Tibial nerve (tissue), 4 donors: Measurements from ENCODE around the gene DGKE. TPM values are rescaled to one million over a fixed set of nuclear protein-coding genes. Genes with fewer than 3 reads are reported as not detected.

Experiments
- DNase-seq, 2 donors: peaks; one replicate each; pipeline ENCODE4 v3.0.0-alpha.2; 2019; ENCODE audit warnings: low spot score in 2 of 2
- H3K27ac ChIP-seq, 4 donors: fragments of 200-600 bp; sonication (generic) in 3 of 4; one replicate each; pipeline ENCODE4 v1.5.1; 2017 to 2019; ENCODE audit warnings: mild to moderate bottlenecking in 1 of 4
- H3K27me3 ChIP-seq, 2 donors: fragments of 200-600 bp; sonication (generic) in 1 of 2; one replicate each; pipeline versions ENCODE4 v1.5.1 to v1.6.0; 2017 to 2019
- H3K36me3 ChIP-seq, 3 donors: fragments of 200-600 bp; sonication (generic); one replicate each; pipeline ENCODE4 v1.5.1; 2018 to 2019
- H3K4me1 ChIP-seq, 4 donors: fragments of 200-600 bp; sonication (generic) in 3 of 4; one replicate each; pipeline ENCODE4 v1.5.1; 2017 to 2019
- H3K4me3 ChIP-seq, 4 donors: fragments of 200-600 bp; sonication (generic) in 3 of 4; one replicate each; pipeline ENCODE4 v1.5.1; 2017 to 2019; ENCODE audit warnings: mild to moderate bottlenecking in 1 of 4, moderate library complexity in 1 of 4
- H3K9me3 ChIP-seq, 4 donors: fragments of 200-600 bp; sonication (generic) in 3 of 4; one replicate each; pipeline ENCODE4 v1.5.1; 2017 to 2019
- EP300 ChIP-seq, 2 donors: sonication (generic); formaldehyde crosslinking; IDR thresholded peaks; one replicate each; pipeline ENCODE4 v1.6.1; 2017; ENCODE audit warnings: antibody characterized with exemption in 2 of 2, mild to moderate bottlenecking in 1 of 2
- POLR2A ChIP-seq, 2 donors: fragments of 450-650 bp; IDR thresholded peaks; one replicate each; pipeline ENCODE4 v1.6.1; 2017; ENCODE audit warnings: antibody characterized with exemption in 2 of 2, mild to moderate bottlenecking in 2 of 2, moderate library complexity in 2 of 2
- WGBS, 2 donors: methylation state at CpG; one replicate each; pipeline ENCODE4 v1.1.5; 2018; 5-methylcytosine and 5-hydroxymethylcytosine counted together
- total RNA-seq, 4 donors: library from RNA; depleted of rRNA; stranded (reverse); fragments of >200 nt; gene quantifications; one replicate each; pipeline ENCODE4 v1.1.0, GENCODE V29; 2016
- TF ChIP-seq, protein P1 (sequence below), 5 experiments: fragments of 200-600 bp in 3 of 5; fragments of 450-650 bp in 2 of 5; sonication (generic) in 3 of 5; IDR thresholded peaks; one replicate each; pipeline ENCODE4 v1.5.1; 2016 to 2019; ENCODE audit warnings: antibody characterized with exemption in 5 of 5, mild to moderate bottlenecking in 3 of 5, moderate library complexity in 2 of 5

Gene DGKE
- total RNA-seq, 4 donors from 2014 or later: 10.5 to 45.9 (median 13.4) TPM

GRCh38 chr17:56897646-56898424, 63.9 kb downstream of the DGKE start:
- no peaks in the 10 kb centered on the region for H3K4me1 ChIP-seq
- H3K27me3 ChIP-seq: no peaks in the 10 kb centered on the region
- no peak for DNase-seq
- H3K36me3 ChIP-seq: peaks cover 0 to 100% (median 20%) of the 10 kb centered on the region in 3 donors
- no peak overlapping the region for H3K4me3 ChIP-seq
- 93% methylated on average over 14 of the region's 14 CpGs for WGBS, 2 donors
- H3K27ac ChIP-seq: no peak overlapping the region
- TF ChIP-seq EP300 (IDR thresholded peaks at IDR 0.05): no peak
- TF ChIP-seq POLR2A (IDR thresholded peaks at IDR 0.05): no peak
- TF ChIP-seq, protein P1, sequence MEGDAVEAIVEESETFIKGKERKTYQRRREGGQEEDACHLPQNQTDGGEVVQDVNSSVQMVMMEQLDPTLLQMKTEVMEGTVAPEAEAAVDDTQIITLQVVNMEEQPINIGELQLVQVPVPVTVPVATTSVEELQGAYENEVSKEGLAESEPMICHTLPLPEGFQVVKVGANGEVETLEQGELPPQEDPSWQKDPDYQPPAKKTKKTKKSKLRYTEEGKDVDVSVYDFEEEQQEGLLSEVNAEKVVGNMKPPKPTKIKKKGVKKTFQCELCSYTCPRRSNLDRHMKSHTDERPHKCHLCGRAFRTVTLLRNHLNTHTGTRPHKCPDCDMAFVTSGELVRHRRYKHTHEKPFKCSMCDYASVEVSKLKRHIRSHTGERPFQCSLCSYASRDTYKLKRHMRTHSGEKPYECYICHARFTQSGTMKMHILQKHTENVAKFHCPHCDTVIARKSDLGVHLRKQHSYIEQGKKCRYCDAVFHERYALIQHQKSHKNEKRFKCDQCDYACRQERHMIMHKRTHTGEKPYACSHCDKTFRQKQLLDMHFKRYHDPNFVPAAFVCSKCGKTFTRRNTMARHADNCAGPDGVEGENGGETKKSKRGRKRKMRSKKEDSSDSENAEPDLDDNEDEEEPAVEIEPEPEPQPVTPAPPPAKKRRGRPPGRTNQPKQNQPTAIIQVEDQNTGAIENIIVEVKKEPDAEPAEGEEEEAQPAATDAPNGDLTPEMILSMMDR (IDR thresholded peaks at IDR 0.05): no peak
- no peaks in the 10 kb centered on the region for H3K9me3 ChIP-seq

DNA sequence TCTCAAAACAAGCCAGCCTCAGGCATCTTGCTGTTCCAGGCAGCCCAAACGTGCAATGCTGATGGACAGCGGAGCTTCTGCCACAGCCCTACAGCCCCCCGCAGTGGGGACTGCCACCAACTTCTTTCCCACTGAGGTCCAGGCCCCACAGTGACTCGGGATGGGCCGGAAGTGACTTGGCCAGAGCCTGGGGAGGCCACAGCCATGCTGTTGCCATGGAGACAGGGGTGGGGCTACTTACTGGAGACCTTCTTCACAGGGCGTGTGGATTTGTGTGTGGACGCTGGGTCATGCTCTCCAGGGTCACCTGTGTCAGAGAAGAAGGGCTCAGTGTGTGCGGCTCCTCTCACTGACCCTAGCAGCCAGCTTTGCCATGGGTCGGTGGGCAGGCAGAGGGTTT, 64.9 kb downstream of the DGKE start:
- Histone ChIP-seq H3K27me3 (no peaks in the 10 kb centered on the region), H3K4me1 (no peaks in the 10 kb centered on the region), H3K36me3 (peaks cover 2 to 100% (median 26%) of the 10 kb centered on the region in 3 donors), H3K4me3 (no peak overlapping the region), H3K27ac (no peak overlapping the region), H3K9me3 (no peaks in the 10 kb centered on the region)
- 80 to 84% methylated on average over 5 to 8 of the region's 9 CpGs for WGBS, 2 donors
- TF ChIP-seq POLR2A (IDR thresholded peaks at IDR 0.05) (no peak), EP300 (IDR thresholded peaks at IDR 0.05) (no peak)
- TF ChIP-seq, protein P1 (IDR thresholded peaks at IDR 0.05): no peak
- DNase-seq: no peak

GRCh38 chr17:56899403-56899802, 65.5 kb downstream of the DGKE start:
- TF ChIP-seq EP300 (IDR thresholded peaks at IDR 0.05) (no peak), POLR2A (IDR thresholded peaks at IDR 0.05) (no peak)
- TF ChIP-seq, protein P1 (IDR thresholded peaks at IDR 0.05): no peak
- 88 to 90% methylated on average over 7 of the region's 7 CpGs for WGBS, 2 donors
- Histone ChIP-seq H3K36me3 (peaks cover 3 to 100% (median 31%) of the 10 kb centered on the region in 3 donors), H3K27me3 (no peaks in the 10 kb centered on the region), H3K4me1 (no peaks in the 10 kb centered on the region), H3K4me3 (no peak overlapping the region), H3K9me3 (no peaks in the 10 kb centered on the region), H3K27ac (no peak overlapping the region)
- no peak for DNase-seq

GRCh38 chr17:56902348-56902747, 68.4 kb downstream of the DGKE start:
- no peak overlapping the region for H3K27ac ChIP-seq
- 59 to 70% methylated on average over 4 of the region's 4 CpGs for WGBS, 2 donors
- H3K27me3 ChIP-seq: no peaks in the 10 kb centered on the region
- H3K4me3 ChIP-seq: no peak overlapping the region
- H3K4me1 ChIP-seq: no peaks in the 10 kb centered on the region
- DNase-seq: no peak
- no peaks in the 10 kb centered on the region for H3K9me3 ChIP-seq
- H3K36me3 ChIP-seq: peaks cover 3 to 100% (median 41%) of the 10 kb centered on the region in 3 donors
- TF ChIP-seq POLR2A (IDR thresholded peaks at IDR 0.05) (no peak), EP300 (IDR thresholded peaks at IDR 0.05) (no peak)
- TF ChIP-seq, protein P1 (IDR thresholded peaks at IDR 0.05): no peak

DNA sequence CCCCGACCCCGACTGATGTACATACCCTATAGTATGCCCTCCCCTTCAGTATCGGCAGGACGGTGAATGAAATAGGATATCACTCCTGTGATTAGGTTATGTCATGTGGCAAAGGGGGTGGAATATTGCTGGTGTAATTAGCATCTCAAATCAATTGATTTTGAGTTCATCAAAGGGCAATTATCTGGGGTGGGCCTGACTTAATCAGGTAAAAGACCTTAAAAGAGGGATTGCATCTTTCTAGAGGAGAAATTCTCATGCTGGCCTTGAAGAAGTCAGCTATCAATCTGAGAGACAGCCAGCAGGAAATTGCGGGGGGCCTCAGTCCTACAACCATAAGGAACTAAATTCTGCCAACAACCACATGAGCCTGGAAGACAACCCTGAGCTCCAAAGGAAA, 69.6 kb downstream of the DGKE start:
- no peak for DNase-seq
- Histone ChIP-seq H3K4me1 (peaks cover 0 to 6% (median 2%) of the 10 kb centered on the region in 4 donors), H3K9me3 (no peaks in the 10 kb centered on the region), H3K27ac (no peak overlapping the region), H3K4me3 (no peak overlapping the region), H3K36me3 (peaks cover 3 to 100% (median 41%) of the 10 kb centered on the region in 3 donors), H3K27me3 (no peaks in the 10 kb centered on the region)
- WGBS, 2 donors: 95 to 96% methylated on average over 5 of the region's 5 CpGs
- TF ChIP-seq POLR2A (IDR thresholded peaks at IDR 0.05) (no peak), EP300 (IDR thresholded peaks at IDR 0.05) (no peak)
